ENCODE results near the gene MCOLN1. TPM values are rescaled to one million over a fixed set of nuclear protein-coding genes. Genes with fewer than 3 reads are reported as not detected.

Gene MCOLN1
- total RNA-seq, 1 donor from 2014 or later: 16.5 TPM

DNA sequence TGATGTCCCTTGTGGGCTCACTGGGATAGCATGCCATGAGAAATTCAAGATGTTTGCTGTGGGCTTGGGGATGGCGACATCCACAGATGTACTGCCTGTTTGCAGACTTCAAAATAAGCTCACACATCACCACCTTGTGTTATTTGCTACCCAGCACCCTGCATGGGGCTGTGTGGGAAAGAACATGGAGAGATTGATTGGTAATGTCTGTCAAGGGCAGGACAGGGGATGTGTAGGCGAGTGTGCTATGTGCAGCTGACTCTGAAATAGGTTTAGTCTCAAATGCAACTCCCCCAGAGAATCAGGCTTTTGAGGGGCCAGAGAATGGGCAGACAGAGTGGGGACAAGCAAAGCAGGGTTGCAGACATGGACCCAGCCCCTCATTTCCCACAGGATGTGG is 37.8 kb downstream of the MCOLN1 start:
- Mint-ChIP-seq H3K36me3 (ENCODE audit: insufficient read depth) (peaks cover 14% of the 10 kb centered on the region), H3K4me3 (ENCODE audit: low read depth) (no peak overlapping the region), H3K27me3 (no peaks in the 10 kb centered on the region), H3K27ac (no peak overlapping the region), H3K4me1 (ENCODE audit: low read depth) (no peaks in the 10 kb centered on the region), H3K9me3 (ENCODE audit: low read depth) (no peaks in the 10 kb centered on the region)
- TF ChIP-seq, protein P1, sequence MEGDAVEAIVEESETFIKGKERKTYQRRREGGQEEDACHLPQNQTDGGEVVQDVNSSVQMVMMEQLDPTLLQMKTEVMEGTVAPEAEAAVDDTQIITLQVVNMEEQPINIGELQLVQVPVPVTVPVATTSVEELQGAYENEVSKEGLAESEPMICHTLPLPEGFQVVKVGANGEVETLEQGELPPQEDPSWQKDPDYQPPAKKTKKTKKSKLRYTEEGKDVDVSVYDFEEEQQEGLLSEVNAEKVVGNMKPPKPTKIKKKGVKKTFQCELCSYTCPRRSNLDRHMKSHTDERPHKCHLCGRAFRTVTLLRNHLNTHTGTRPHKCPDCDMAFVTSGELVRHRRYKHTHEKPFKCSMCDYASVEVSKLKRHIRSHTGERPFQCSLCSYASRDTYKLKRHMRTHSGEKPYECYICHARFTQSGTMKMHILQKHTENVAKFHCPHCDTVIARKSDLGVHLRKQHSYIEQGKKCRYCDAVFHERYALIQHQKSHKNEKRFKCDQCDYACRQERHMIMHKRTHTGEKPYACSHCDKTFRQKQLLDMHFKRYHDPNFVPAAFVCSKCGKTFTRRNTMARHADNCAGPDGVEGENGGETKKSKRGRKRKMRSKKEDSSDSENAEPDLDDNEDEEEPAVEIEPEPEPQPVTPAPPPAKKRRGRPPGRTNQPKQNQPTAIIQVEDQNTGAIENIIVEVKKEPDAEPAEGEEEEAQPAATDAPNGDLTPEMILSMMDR (IDR thresholded peaks at IDR 0.05; ENCODE audit: unreplicated experiment): no peak
- DNase-seq (ENCODE audit: low spot score, unreplicated experiment): no peak

DNA sequence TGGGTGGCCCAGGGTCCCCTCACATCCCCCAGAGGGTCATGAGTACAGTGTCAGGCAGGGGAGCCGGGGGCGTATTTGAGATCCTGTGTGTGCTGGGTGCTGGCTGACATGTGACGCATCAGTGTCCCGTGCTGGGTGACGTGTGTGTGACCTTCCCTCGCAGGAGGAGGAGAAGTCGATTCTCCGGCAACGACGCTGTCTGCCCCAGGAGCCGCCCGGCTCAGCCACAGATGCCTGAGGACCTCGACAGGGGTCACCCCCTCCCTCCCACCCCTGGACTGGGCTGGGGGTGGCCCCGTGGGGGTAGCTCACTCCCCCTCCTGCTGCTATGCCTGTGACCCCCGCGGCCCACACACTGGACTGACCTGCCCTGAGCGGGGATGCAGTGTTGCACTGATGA is 38.9 kb downstream of the MCOLN1 start:
- Mint-ChIP-seq H3K9me3 (ENCODE audit: low read depth) (no peaks in the 10 kb centered on the region), H3K27me3 (no peaks in the 10 kb centered on the region), H3K4me3 (ENCODE audit: low read depth) (no peak overlapping the region), H3K27ac (no peak overlapping the region), H3K4me1 (ENCODE audit: low read depth) (no peaks in the 10 kb centered on the region), H3K36me3 (ENCODE audit: insufficient read depth) (peaks cover 12% of the 10 kb centered on the region)
- TF ChIP-seq, protein P1 (IDR thresholded peaks at IDR 0.05; ENCODE audit: unreplicated experiment): no peak
- no peak for DNase-seq (ENCODE audit: low spot score, unreplicated experiment)

DNA sequence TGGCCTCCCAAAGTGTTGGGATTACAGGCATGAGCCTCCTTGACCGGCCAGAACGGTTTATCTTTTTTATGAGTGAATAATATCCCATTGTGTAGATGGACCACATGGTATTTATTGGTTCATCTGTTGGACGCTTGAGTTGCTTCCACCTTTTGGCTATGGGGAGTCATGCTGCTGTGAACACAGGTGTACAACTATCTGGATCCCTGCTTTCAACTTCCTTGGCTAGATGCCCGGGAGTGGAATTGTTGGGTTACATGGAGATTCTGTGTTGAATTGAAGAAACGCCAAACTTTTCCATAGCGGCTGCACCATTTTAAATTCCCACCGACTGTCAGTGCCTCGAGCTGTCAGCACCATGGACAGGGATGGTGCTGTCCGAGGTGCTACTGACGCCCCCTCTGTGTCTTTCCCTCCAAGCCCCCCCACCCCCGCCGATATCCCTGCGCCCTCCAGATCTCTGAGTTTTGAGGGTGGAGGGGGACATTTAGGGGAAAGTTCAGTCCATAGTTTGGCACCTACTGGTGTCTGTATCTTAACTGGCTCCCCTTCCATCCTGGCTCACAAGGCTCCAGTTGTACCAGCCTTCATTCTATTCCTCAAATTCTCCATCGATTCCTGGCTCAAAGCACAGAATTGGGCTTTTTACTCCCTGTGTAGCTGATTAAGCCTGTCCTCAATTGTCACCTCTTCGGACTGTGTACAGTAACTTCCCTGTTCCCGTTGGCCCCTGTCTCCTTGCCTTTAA is 40.4 kb downstream of the MCOLN1 start:
- H3K36me3 Mint-ChIP-seq (ENCODE audit: insufficient read depth): peaks cover 12% of the 10 kb centered on the region
- H3K27ac Mint-ChIP-seq: no peak overlapping the region
- no peak for DNase-seq (ENCODE audit: low spot score, unreplicated experiment)
- H3K4me3 Mint-ChIP-seq (ENCODE audit: low read depth): no peak overlapping the region
- no peaks in the 10 kb centered on the region for H3K4me1 Mint-ChIP-seq (ENCODE audit: low read depth)
- TF ChIP-seq, protein P1 (IDR thresholded peaks at IDR 0.05; ENCODE audit: unreplicated experiment): no peak
- no peaks in the 10 kb centered on the region for H3K9me3 Mint-ChIP-seq (ENCODE audit: low read depth)
- H3K27me3 Mint-ChIP-seq: no peaks in the 10 kb centered on the region

DNA sequence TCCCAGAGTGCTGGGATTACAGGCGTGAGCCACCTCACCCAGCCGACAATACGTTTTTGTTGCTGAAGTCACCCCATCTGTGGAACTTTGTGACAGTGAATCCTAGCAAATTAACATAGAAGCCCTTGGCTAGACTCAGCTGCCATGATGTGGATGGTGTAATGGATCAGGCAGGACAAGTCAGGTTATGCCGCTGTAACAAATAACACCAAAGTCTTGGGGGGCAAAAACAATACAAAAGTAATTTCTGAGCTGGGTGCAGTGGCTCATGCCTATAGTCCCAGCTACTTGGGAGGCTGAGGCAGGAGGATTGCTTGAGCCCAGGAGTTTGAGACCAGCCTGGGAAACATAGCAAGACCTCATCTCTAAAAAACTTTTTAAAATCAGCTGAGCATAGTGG is 42.4 kb downstream of the MCOLN1 start:
- H3K27me3 Mint-ChIP-seq: no peaks in the 10 kb centered on the region
- TF ChIP-seq, protein P1 (IDR thresholded peaks at IDR 0.05; ENCODE audit: unreplicated experiment): no peak
- H3K9me3 Mint-ChIP-seq (ENCODE audit: low read depth): no peaks in the 10 kb centered on the region
- no peak for DNase-seq (ENCODE audit: low spot score, unreplicated experiment)
- peaks cover 9% of the 10 kb centered on the region for H3K36me3 Mint-ChIP-seq (ENCODE audit: insufficient read depth)
- H3K4me3 Mint-ChIP-seq (ENCODE audit: low read depth): no peak overlapping the region
- H3K4me1 Mint-ChIP-seq (ENCODE audit: low read depth): no peaks in the 10 kb centered on the region
- H3K27ac Mint-ChIP-seq: no peak overlapping the region

DNA sequence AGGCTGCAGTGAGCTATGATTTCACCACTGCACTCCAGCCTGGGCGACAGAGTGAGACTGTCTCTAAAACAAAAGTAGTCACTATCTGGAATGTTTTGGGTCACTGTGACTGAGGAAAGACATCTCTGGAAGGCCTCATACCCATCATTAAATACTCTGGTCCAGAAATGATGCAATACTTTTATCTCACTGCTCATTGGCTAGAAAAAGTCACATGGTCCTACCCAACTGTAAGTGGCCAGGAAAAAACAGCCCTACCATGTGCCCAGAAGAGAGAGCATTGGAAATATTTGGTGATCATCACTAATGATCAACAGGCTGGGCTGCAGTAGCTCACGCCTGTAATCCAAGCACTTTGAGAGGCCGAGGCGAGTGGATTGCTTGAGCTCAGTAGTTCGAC is 42.9 kb downstream of the MCOLN1 start:
- H3K9me3 Mint-ChIP-seq (ENCODE audit: low read depth): no peaks in the 10 kb centered on the region
- no peak overlapping the region for H3K4me3 Mint-ChIP-seq (ENCODE audit: low read depth)
- H3K4me1 Mint-ChIP-seq (ENCODE audit: low read depth): no peaks in the 10 kb centered on the region
- TF ChIP-seq, protein P1 (IDR thresholded peaks at IDR 0.05; ENCODE audit: unreplicated experiment): no peak
- no peaks in the 10 kb centered on the region for H3K27me3 Mint-ChIP-seq
- DNase-seq (ENCODE audit: low spot score, unreplicated experiment): no peak
- peaks cover 6% of the 10 kb centered on the region for H3K36me3 Mint-ChIP-seq (ENCODE audit: insufficient read depth)
- H3K27ac Mint-ChIP-seq: no peak overlapping the region

All from progenitor cell of endocrine pancreas (in vitro differentiated cells).